Head of caudate nucleus (tissue), 42 donors: ENCODE measurements around the gene KNDC1.
"Not testable (repeated sequence)": the region's sequence is repeated elsewhere in the genome, so short reads cannot be mapped to it uniquely, and the experiment has no call there.

Source experiments
- DNase-seq, 42 donors: peaks; one replicate each; pipeline versions ENCODE4 v3.0.0 to v3.0.0-alpha.2; 2020 to 2021; ENCODE audit warnings: mixed read lengths in 7 of 42
- intact Hi-C: fragments of 100-400 bp; cut with DNase I; formaldehyde crosslinking; loops from one replicate; pipeline ENCODE4 v1.15.0; 2022

KNDC1 gene

GRCh38 chr10:133221331-133221730 is 61.3 kb downstream of the KNDC1 start:
- intact Hi-C loops: no loop called here
- no peak for DNase-seq

GRCh38 chr10:133221756-133222155 is 61.7 kb downstream of the KNDC1 start:
- DNase-seq, intact Hi-C loops: not testable (repeated sequence)

GRCh38 chr10:133224076-133224475 is 64.1 kb downstream of the KNDC1 start:
- intact Hi-C loops: no loop called here
- no peak for DNase-seq

- intact Hi-C loops: no loop called here
- peak in 37 of 42 donors; percentile 19 to 87 (median 55) for DNase-seq
Observed at GRCh38 chr10:133224756-133225372, 64.8 kb downstream of the KNDC1 start.

- intact Hi-C loops: no loop called here
- peak in 9 of 42 donors; percentile 25 to 60 (median 26) for DNase-seq
Observed at GRCh38 chr10:133225707-133226191, 65.7 kb downstream of the KNDC1 start.

- intact Hi-C loops: no loop called here
- peak in 10 of 42 donors; percentile 8 to 44 (median 32) for DNase-seq
Observed at GRCh38 chr10:133226251-133226808, 66.3 kb downstream of the KNDC1 start.

- intact Hi-C loops: no loop called here
- no peak for DNase-seq
Observed at GRCh38 chr10:133227256-133227655, 67.2 kb downstream of the KNDC1 start.

- intact Hi-C loops: no loop called here
- no peak for DNase-seq
Observed at GRCh38 chr10:133229265-133230043, 69.4 kb downstream of the KNDC1 start.

- no peak for DNase-seq
- intact Hi-C loops: no loop called here
Observed at GRCh38 chr10:133230044-133230361, 70.0 kb downstream of the KNDC1 start, which contains the start of gene UTF1. Gene UTF1 (plus strand): TSS chr10:133230217. CDS start chr10:133230289, 72 bp downstream.

GRCh38 chr10:133230387-133231195 is 70.6 kb downstream of the KNDC1 start:
- peak in 4 of 42 donors; percentile 21 to 53 (median 29) for DNase-seq

GRCh38 chr10:133231244-133231945 is 71.4 kb downstream of the KNDC1 start:
- DNase-seq: no peak
- intact Hi-C loops: no loop called here

More at GRCh38 chr10:133230387-133231195, 70.6 kb downstream of the KNDC1 start:
- intact Hi-C loops: no loop called here

GRCh38 chr10:133231946-133232574 is 72.0 kb downstream of the KNDC1 start:
- intact Hi-C loops: no loop called here
- DNase-seq: no peak

- intact Hi-C loops, DNase-seq: not testable (repeated sequence)
Observed at GRCh38 chr10:133234796-133235195, 74.8 kb downstream of the KNDC1 start.

GRCh38 chr10:133235265-133235855 is 75.3 kb downstream of the KNDC1 start:
- DNase-seq: peak in 1 of 42 donors; percentile 48
- intact Hi-C loops: no loop called here

- intact Hi-C loops: no loop called here
- no peak for DNase-seq
Observed at GRCh38 chr10:133235932-133236331, 75.9 kb downstream of the KNDC1 start.

- DNase-seq: no peak
- intact Hi-C loops: no loop called here
Observed at GRCh38 chr10:133236401-133237240, 76.6 kb downstream of the KNDC1 start.

- intact Hi-C loops: no loop called here
- no peak for DNase-seq
Observed at GRCh38 chr10:133237241-133237587, 77.2 kb downstream of the KNDC1 start.
